ENCODE measurements around the gene LBX1.

Gene LBX1

DNA sequence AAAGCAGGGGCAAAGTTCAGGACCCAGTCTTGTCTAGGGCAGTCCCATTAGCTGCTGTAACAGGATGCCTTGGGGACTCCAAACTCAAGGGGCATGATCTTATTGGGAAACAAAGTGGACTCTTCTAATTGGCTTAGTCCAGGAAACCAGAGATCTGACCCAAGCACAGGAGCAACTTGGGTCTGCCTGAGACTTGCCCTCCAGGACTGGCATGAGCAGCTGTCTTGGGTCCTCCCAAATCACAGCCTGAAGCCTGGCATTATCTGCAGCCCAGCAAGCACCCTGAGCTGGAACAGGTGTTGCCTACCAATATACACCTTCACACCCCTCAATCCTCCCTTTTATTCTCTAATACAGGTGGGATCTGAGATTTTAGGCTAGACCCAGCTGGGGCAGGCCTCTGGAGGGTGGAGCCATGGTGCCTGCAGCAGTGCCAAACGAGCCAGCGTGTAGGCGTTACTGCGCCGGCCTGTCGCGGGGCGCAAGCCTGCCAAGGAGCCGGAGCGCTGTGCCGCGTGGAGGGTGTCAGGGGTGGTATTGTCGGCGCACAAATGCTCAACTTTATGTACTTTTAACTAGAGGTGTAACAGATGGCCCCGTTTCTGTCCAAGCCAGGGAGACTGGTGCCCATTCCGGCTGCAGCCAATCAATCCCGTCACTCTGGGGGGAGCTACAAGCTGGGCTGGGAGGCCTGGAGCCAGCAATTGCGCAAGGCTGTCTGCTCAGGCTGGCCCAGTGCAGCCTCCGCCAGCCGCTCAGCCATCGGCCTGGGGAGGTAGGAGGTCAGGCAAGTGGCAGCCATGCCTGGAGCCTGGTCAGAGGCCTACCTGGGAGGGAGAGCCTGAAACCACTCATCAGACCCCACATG is 12.8 kb upstream of the LBX1 start:
- DNase-seq, result peak; percentile 72

DNA sequence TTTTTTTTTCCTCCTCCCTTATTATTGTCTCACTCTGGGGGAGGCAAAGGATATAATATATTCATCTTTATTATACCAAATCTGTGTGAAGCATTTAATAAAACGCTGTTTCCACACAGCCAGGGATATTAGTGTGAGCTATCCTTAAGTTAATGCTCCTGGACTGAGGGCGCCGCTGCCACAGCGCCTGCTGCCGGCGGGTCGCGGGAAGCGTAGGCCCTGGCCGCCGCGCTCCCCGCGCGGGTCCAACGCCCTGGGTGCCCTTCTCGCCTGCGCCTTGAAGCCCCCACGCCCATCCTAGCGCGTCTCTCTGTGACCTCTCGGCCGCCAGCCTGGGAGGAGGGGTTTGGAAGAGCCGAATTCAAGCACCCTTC is 9.5 kb upstream of the LBX1 start:
- no peak for DNase-seq

- DNase-seq, result no peak
Observed at GRCh38 chr10:101237982-101238731, 8.9 kb upstream of the LBX1 start.

DNA sequence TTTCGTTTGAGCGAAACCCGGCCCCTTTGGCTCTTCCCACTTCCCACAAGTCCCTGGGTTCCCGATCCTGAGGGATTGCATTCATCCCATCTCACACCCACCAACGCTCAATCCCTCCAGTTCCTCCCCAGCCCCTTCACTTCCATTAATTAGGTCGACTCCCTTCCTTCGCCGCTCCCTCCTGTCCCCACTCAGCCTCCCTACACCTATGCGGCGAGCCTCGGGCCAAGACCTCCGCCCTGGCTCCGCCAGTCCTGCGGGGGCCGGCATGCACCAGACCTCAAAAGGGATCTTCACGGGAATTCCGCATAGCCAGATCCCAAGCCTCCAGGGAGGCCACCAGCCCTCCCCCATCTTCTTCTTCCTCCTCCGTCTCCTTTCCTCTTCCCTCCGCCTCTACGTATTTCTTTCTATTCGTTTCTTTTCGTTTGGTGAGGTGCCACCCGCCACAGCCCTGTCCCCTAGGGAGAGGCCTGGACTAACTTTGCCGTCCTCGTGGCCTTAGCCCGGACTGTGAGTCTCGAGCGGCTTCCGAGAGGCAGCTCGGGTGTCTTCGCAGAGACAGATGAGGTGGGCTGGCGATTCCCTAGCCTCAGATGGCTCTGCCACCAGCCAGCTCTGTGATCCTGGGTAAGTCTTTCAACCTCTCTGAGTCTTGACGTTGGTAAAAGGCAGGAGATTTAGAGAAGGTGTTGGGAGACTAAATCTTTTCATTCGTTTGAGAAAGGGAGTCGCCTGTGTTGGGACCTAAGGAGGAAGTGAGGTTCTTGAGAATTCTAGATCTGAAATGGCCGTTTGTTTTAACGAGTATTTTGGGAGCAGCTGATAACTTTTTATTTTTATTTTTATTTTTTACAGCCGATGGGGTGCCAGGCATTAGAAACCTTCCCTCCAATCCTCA is 8.1 kb upstream of the LBX1 start:
- DNase-seq, result no peak

DNA sequence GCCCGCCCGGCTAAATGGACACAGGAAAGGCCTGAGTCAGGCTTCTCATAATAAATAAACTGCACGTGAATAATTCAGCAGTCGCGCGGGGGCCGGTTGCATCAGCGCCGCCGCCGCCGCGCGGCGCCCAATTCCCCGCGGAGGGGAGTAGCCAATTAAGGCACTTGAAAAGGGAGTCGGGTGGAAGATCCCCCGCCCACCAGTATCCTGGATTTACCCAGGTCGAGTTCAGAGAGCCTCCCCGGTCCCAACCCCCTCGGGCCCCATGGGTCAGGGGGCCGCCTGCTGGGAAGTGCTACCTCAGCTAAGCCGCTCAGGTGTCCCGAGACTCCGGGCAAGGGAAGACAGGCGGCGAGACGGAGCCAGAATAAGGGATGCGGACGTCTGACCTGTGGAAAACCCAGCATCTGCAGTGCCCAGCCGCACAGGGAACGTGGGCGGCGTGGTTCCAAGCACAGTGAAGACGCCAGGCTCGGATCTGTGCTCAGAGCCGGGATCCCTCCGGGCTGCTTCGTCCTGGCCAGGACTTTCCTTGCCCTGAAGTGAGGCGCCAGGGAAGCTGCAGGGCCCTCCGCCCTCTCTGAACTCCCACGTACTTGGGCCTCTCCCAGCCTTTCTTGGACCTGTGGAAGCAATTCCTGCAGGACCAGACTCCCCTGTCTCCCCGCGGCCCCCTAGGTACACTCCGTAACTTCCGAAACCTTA is 7.3 kb upstream of the LBX1 start:
- DNase-seq, result no peak

- DNase-seq, result no peak
Observed at GRCh38 chr10:101235766-101236165, 6.5 kb upstream of the LBX1 start.

DNA sequence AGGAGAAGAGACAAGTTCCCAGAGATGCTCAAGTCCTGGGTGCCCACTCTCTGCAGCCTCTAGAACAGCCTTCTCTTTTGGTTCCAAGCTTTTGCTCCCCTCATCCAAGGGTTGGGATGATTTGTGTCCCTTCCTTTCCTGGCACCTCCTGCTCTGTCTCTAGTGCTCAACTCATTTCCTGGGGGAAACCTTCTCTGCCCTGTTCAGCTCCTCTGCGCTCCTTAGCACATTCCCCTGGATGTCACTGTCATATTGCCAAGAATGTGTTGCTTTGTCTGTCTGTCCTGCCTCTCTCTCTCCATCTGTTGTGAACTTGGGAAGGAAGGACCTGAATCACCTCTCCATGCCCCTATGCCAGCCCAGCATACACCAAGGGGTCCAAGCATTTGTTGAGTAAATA is 5.1 kb upstream of the LBX1 start:
- DNase-seq, result no peak

DNA sequence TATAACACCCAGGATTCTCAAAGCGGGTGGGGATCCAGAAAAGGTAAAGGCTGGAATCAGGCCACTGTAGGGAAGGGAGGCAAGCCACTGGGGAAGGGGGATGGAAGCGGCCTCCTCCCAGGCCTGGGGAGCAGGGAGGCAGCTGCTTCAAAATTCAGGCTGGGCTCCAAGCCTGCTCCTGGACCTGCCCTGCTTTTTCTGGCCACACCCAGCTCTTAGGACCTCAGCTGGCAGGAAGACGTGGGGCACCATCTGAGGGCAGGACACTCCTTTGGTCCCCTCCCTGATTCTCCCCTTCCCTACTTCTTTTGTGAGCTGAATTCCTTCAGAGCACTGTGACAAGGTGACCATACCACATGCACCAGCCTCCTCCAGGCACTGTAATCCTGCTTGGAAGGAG is 4.6 kb upstream of the LBX1 start:
- DNase-seq, result no peak

GRCh38 chr10:101233443-101233842 is 4.2 kb upstream of the LBX1 start:
- no peak for DNase-seq

DNA sequence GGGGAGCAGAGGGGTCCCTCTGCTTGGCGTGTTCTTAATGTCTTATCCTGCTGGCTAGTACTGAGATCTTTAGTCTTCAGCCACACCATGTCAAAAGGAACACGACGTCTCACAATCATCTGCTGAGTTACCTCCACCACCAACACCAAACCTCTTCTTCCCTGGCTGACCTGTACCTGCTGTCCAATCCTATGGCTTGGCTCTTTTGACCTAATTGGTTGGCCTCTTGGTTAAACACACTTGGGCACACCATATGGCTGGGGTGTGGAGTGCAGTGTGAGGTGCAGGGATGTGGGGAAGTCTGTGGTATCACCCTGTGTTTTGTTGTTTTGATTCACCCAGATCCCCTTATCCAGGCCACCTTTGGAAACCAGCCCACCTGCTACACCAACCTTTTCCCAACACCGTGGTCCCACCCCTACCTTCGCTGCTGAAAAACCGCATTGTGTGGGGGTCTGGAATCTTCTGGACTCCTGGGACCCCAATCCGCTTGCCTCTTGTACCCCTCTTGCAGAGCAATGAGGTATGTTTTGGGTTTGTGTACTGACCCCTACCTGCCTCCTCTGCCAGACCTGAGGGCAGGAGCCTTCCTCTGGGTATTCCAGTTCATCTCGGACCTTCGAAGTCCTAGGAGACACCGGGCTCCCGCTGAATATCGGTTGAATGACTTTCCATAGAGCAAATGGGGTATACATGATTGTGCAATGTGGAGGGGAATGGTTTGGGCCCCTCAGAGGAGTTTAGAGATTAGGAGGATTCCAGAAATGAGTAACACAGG is 2.8 kb upstream of the LBX1 start:
- DNase-seq, result no peak

GRCh38 chr10:101231092-101231491 is 1.8 kb upstream of the LBX1 start:
- no peak for DNase-seq

GRCh38 chr10:101230183-101230917 is 1.1 kb upstream of the LBX1 start:
- DNase-seq, result no peak

- no peak for DNase-seq
Observed at GRCh38 chr10:101228966-101229265, 347 bp downstream of the LBX1 start.

GRCh38 chr10:101228153-101228965 is 904 bp downstream of the LBX1 start:
- no peak for DNase-seq

DNA sequence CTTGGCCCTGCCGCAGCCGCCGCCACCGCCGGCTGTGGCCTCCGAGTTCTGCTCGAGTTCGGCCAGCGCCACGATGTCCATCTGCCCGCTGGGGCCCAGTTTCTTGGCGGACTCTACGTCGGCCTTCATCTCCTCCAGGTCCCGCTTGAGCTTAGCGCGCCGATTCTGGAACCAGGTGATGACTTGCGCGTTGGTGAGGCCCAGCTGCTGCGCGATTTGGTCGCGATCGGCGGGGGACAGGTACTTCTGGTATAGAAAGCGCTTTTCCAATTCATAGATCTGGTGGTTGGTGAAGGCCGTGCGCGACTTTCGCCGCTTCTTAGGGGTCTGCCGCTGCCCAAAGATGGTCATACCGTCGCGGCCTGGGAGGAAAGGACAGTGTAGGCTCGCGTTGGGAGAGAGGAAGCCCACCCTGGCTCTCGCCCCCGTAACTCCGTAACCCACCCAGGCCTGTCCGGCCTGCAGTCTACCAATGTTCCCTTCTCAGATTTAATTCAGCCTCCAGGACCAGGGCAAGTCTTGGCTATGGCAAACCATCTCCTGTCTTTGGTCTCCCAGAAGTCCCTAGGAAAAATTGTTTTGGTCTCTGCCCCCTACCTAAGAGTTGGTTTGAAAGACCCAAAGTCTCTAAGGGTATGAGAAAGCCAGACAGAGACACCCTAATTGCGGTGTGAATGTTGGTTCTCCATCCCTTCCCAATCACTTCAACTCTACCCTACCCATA is 1.7 kb downstream of the LBX1 start:
- DNase-seq, result no peak

DNA sequence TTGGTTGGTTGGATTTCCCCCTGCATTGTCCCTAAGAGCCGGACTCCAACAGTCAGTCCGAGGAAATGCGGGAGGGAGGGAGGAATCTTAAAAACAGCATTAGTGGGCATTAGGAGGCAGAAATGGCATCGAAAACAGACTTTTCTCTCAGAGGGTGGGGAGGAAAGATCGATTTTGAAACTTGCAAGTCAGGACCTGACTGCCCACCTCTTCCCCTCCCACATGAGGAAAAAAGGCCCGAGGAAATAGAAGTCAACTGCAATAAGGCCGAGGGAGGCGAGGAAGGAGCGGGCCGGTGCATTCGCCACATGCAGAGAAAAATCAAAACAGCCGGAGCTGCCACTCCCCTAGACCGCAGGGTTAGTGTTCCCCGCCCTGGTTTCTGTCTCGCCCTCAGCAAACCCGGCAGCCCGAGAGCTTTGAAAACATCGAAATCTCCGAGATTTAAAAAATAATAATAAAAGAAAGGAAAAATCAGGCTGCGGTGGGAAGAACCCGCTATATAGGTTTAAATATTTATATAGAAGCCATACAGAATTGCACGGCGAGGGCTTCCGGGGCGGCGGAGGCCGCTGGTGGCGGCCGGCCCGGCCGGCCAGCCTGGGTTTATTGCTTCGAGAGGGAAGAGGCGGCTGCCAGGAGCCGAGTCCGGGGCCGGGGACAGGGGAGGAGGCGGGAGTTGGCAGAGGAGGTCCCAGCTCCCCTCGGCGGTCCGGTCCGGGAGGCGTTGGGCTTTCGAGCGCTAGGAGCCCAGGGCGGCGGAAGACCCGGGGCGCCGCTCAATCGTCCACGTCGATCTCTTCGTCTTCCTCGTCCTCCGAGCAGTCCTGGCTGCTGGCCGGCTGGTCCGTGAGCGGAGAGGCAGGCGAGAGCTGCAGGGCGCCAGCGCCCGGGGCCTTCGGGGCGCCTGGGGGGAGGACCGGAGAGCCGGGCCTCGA is 2.5 kb downstream of the LBX1 start:
- DNase-seq, result no peak

DNA sequence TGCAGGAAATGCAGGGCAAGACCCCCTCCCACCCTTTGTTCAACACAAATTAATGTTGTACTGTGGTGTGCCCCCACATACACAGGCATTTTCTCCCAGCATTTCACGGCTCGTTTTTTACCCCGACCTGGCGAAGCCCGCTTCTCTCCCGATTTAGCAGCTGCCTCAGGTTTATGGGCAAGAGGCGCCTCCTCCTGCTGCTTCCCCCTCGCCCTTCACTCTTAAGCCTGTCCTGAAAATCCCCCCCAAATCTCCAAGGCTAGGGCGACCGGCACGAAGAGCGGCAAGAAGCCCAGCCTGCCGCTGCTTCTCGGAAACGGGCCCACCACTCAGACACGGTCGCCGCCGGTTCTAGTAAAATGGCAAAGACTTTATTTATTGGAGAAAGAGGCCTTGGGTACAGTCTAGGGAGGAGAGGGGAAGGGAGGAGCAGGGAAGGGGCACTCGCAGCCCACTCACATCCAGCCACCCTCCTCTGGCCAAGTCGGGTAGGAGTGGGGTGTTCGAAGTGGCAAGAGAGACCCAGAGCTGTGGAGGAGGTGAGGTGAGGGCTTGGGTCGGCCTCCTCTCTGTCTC is 3.3 kb downstream of the LBX1 start:
- no peak for DNase-seq
